Trophoblast cell (in vitro differentiated cells and primary cell): Measurements from ENCODE around the gene ANKAR.

Experiments
- DNase-seq, 2 donors: peaks; one replicate each; pipeline ENCODE4 v3.0.0-alpha.2; 2016
- H2AFZ ChIP-seq: 2 replicates; pipeline ENCODE4 v1.6.1; 2013; ENCODE audit warnings: low read length, moderate library complexity, mild to moderate bottlenecking; ENCODE audit not compliant: insufficient read depth, poor library complexity
- H2AK5ac ChIP-seq: 2 replicates; pipeline ENCODE4 v1.6.1; 2013; ENCODE audit warnings: mild to moderate bottlenecking, low read length
- H2BK120ac ChIP-seq: 2 replicates; pipeline ENCODE4 v1.6.1; 2013; ENCODE audit warnings: low read length, mild to moderate bottlenecking, moderate library complexity; ENCODE audit not compliant: insufficient read depth, poor library complexity
- H2BK12ac ChIP-seq: 2 replicates; pipeline ENCODE4 v1.6.1; 2013; ENCODE audit warnings: mild to moderate bottlenecking, low read length, moderate library complexity
- H2BK5ac ChIP-seq: 2 replicates; pipeline ENCODE4 v1.6.1; 2013; ENCODE audit warnings: low read length, low read depth, moderate library complexity, mild to moderate bottlenecking; ENCODE audit not compliant: poor library complexity
- H3K14ac ChIP-seq: 2 replicates; pipeline ENCODE4 v1.6.1; 2013; ENCODE audit warnings: mild to moderate bottlenecking, low read length
- H3K18ac ChIP-seq: 2 replicates; pipeline ENCODE4 v1.6.1; 2013; ENCODE audit warnings: mild to moderate bottlenecking, low read length
- H3K23ac ChIP-seq: 2 replicates; pipeline ENCODE4 v1.6.1; 2013; ENCODE audit warnings: low read length
- H3K27ac ChIP-seq: 2 replicates; pipeline ENCODE4 v1.5.1; 2013; ENCODE audit warnings: low read depth, mild to moderate bottlenecking, inconsistent platforms, low read length, moderate library complexity
- H3K27me3 ChIP-seq: 2 replicates; pipeline ENCODE4 v1.6.1; 2013; ENCODE audit warnings: inconsistent platforms, mild to moderate bottlenecking, low read length, moderate library complexity; ENCODE audit not compliant: insufficient read depth
- H3K36me3 ChIP-seq, 2 experiments: 1 replicate in 1 of 2; 2 replicates in 1 of 2; pipeline ENCODE4 v1.6.1; 2013; ENCODE audit warnings: low read length in 2 of 2, mild to moderate bottlenecking in 2 of 2, moderate library complexity in 1 of 2; ENCODE audit not compliant: insufficient read depth in 2 of 2, control insufficient read depth in 1 of 2
- H3K4ac ChIP-seq: 2 replicates; pipeline ENCODE4 v1.6.1; 2013; ENCODE audit warnings: low read depth, mild to moderate bottlenecking, low read length, moderate library complexity
- H3K4me1 ChIP-seq, 2 experiments: 1 replicate in 1 of 2; 2 replicates in 1 of 2; pipeline ENCODE4 v1.6.1; 2013; ENCODE audit warnings: low read length in 2 of 2, mild to moderate bottlenecking in 2 of 2, moderate library complexity in 1 of 2; ENCODE audit not compliant: insufficient read depth in 2 of 2, control insufficient read depth in 1 of 2
- H3K4me2 ChIP-seq: 2 replicates; pipeline ENCODE4 v1.6.1; 2013; ENCODE audit warnings: inconsistent platforms, mild to moderate bottlenecking, low read length, moderate library complexity
- H3K4me3 ChIP-seq: 2 replicates; pipeline ENCODE4 v1.5.1; 2013; ENCODE audit warnings: mild to moderate bottlenecking, low read depth, low read length, inconsistent platforms
- H3K79me1 ChIP-seq: one replicate; pipeline ENCODE4 v1.6.1; 2013; ENCODE audit warnings: low read length
- H3K79me2 ChIP-seq: 2 replicates; pipeline ENCODE4 v1.6.1; 2013; ENCODE audit warnings: low read length, mild to moderate bottlenecking; ENCODE audit not compliant: control insufficient read depth, insufficient read depth, poor library complexity
- H3K9ac ChIP-seq: 2 replicates; pipeline ENCODE4 v1.6.1; 2013; ENCODE audit warnings: mild to moderate bottlenecking, low read length
- H3K9me3 ChIP-seq: 2 replicates; pipeline ENCODE4 v1.6.1; 2013; ENCODE audit warnings: low read depth, mild to moderate bottlenecking, control low read depth, inconsistent platforms, low read length; ENCODE audit not compliant: insufficient read depth
- H4K12ac ChIP-seq: 2 replicates; pipeline ENCODE4 v1.6.1; 2013; ENCODE audit warnings: low read depth, mild to moderate bottlenecking, low read length, moderate library complexity
- H4K8ac ChIP-seq: 2 replicates; pipeline ENCODE4 v1.6.1; 2013; ENCODE audit warnings: low read depth, mild to moderate bottlenecking, low read length, moderate library complexity
- H4K91ac ChIP-seq: one replicate; pipeline ENCODE4 v1.6.1; 2013; ENCODE audit warnings: low read depth, mild to moderate bottlenecking, low read length, moderate library complexity
- WGBS: extraction: QIAGEN DNeasy Blood & Tissue Kit; methylation state at CpG from one replicate; pipeline ENCODE4 v1.1.7; 2013; ENCODE audit warnings: missing lambda C conversion rate; ENCODE audit not compliant: insufficient read length, insufficient coverage; ENCODE audit errors: extremely low coverage; 5-methylcytosine and 5-hydroxymethylcytosine counted together

Gene ANKAR

GRCh38 chr2:189660803-189661147, 13.7 kb upstream of the ANKAR start:
- Histone ChIP-seq H3K79me1 (peaks cover 3% of the 10 kb centered on the region), H3K27ac (no peak overlapping the region), H3K79me2 (peaks cover 9% of the 10 kb centered on the region), H3K23ac (no peak overlapping the region), H3K4me1 (peaks cover 2 to 5% of the 10 kb centered on the region in 2 experiments), H2BK5ac (no peak overlapping the region), H2BK12ac (no peak overlapping the region), H3K18ac (no peak overlapping the region), H2BK120ac (no peak overlapping the region), H4K91ac (no peak overlapping the region), H3K27me3 (no peaks in the 10 kb centered on the region), H2AFZ (no peak overlapping the region), H4K8ac (no peak overlapping the region), H3K4me2 (no peak overlapping the region), H2AK5ac (no peak overlapping the region), H3K14ac (no peak overlapping the region), H4K12ac (no peak overlapping the region), H3K9ac (no peak overlapping the region), H3K4ac (no peak overlapping the region), H3K4me3 (no peak overlapping the region), H3K9me3 (no peaks in the 10 kb centered on the region), H3K36me3 (no peaks in the 10 kb centered on the region)
- whole genome bisulfite sequencing = no CpG with 5 or more reads among the region's 4 CpGs
- no peak for DNase-seq

DNA sequence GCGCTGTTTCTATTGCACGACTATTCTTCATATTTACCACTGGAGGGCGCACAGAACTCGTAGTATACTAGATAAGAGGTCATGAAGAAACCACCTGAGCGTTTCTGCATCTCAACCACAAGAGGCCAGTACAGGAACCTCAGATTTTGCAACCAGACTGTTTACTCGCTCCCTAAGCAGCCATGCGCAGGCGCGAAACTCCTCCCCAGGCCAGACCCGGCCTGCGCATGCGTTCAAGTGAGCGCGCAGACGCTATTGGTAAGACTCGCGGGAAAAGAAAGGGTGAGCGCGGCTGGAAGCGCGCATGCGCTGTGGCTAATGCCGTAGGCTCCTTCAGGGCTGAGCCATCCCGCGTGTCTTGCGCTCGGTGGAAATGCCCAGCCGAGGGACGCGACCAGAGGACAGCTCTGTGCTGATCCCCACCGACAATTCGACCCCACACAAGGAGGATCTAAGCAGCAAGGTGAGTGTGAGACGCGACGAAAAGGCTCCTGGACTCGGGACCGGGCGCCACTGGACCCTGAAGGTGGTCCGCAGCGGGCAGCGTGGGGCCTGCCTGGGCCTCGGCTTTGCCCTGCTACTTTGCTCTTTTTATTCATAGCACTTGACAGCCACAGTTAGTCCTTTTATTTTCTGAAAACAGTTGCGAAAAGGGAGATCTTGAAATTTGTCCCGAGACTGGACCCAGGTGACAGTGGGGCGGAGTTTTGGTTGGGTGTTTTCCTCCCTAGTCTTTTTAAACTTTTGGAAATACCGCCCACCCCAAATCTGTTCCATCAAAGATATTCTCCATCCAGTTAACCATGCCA, 13.1 kb upstream of the ANKAR start, which contains the start of gene ASNSD1:
ASNSD1 (plus strand) TSS at position 312 of the 809 bp plus-strand sequence. CDS start 4,674 bp downstream, outside the sequence.
- peak within 1 kb of the TSS; percentile 87 for H3K14ac ChIP-seq
- peak within 1 kb of the TSS; percentile 37 for H2BK5ac ChIP-seq
- H3K27me3 ChIP-seq = no peaks in the 10 kb centered on the region
- no peak within 1 kb of the TSS for H3K23ac ChIP-seq
- peak within 1 kb of the TSS; percentile 96 for H3K4me3 ChIP-seq
- H4K8ac ChIP-seq = peak within 1 kb of the TSS; percentile 85
- no peaks in the 10 kb centered on the region for H3K36me3 ChIP-seq
- H2BK120ac ChIP-seq = peak within 1 kb of the TSS; percentile 72
- H3K9me3 ChIP-seq = no peaks in the 10 kb centered on the region
- no peak within 1 kb of the TSS for H2AK5ac ChIP-seq
- peak within 1 kb of the TSS; percentile 74 for H3K4ac ChIP-seq
- peak within 1 kb of the TSS; percentile 97 for H3K9ac ChIP-seq
- no peak within 1 kb of the TSS for H2BK12ac ChIP-seq
- peak within 1 kb of the TSS; percentile 87 for H4K91ac ChIP-seq
- no CpG with 5 or more reads among the region's 46 CpGs for WGBS
- H3K79me1 ChIP-seq = peaks cover 3% of the 10 kb centered on the region
- peak within 1 kb of the TSS; percentile 90 for H4K12ac ChIP-seq
- H3K4me2 ChIP-seq = peak within 1 kb of the TSS; percentile 67
- peaks cover 9% of the 10 kb centered on the region for H3K79me2 ChIP-seq
- H2AFZ ChIP-seq = peak within 1 kb of the TSS; percentile 92
- DNase-seq = peak; percentile 100
- H3K18ac ChIP-seq = peak within 1 kb of the TSS; percentile 93
- H3K4me1 ChIP-seq = peaks cover 2 to 5% of the 10 kb centered on the region in 2 experiments
- no peak within 1 kb of the TSS for H3K27ac ChIP-seq

GRCh38 chr2:189661957-189662321, 12.5 kb upstream of the ANKAR start:
- Histone ChIP-seq H3K9ac (peak overlapping the region; percentile 97), H3K4me2 (peak overlapping the region; percentile 67), H4K8ac (no peak overlapping the region), H4K91ac (no peak overlapping the region), H2BK120ac (no peak overlapping the region), H2BK12ac (no peak overlapping the region), H3K23ac (no peak overlapping the region), H3K79me1 (peaks cover 3% of the 10 kb centered on the region), H3K9me3 (no peaks in the 10 kb centered on the region), H4K12ac (no peak overlapping the region), H2AFZ (no peak overlapping the region), H3K4ac (peak overlapping the region; percentile 74), H3K27ac (no peak overlapping the region), H3K27me3 (no peaks in the 10 kb centered on the region), H2BK5ac (no peak overlapping the region), H3K14ac (peak overlapping the region; percentile 29), H3K4me3 (peak overlapping the region; percentile 96), H3K18ac (no peak overlapping the region), H3K4me1 (peaks cover 2 to 5% of the 10 kb centered on the region in 2 experiments), H3K79me2 (peaks cover 9% of the 10 kb centered on the region), H3K36me3 (no peaks in the 10 kb centered on the region), H2AK5ac (no peak overlapping the region)
- WGBS = no CpG with 5 or more reads among the region's 9 CpGs
- DNase-seq = no peak

DNA sequence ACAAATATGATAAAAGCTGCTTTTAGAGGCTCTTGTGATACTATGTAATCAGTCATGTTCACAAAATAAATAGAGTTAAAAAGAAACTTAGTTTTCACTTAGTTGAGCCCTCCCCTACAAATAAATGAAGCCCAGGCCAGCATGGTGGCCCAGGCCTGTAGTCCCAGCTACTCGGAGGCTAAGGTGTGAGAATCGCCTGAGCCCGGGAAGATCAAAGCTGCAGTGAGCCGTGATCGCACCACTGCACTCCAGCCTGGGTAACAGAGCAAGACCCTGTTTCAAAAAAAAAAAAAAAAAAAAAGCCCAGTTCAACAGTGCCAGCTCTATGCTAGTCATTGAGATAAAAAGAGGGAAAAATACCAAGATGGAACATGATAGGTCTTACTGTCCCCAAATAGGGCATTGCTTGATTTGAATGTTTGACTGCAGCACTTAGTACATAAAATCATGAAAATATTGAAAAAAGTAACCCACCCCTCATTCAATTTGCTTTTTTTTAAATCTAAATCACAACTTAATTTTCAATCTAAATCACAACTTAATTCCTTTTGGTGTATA, 11.7 kb upstream of the ANKAR start:
- Histone ChIP-seq H3K4me2 (peak overlapping the region; percentile 67), H3K18ac (no peak overlapping the region), H2BK12ac (no peak overlapping the region), H4K12ac (no peak overlapping the region), H3K79me2 (peaks cover 9% of the 10 kb centered on the region), H3K4me3 (no peak overlapping the region), H3K36me3 (peaks cover 0 to 5% of the 10 kb centered on the region in 2 experiments), H3K4ac (peak overlapping the region; percentile 71), H3K23ac (no peak overlapping the region), H3K9me3 (no peaks in the 10 kb centered on the region), H2BK5ac (no peak overlapping the region), H2AK5ac (no peak overlapping the region), H3K9ac (no peak overlapping the region), H2AFZ (no peak overlapping the region), H3K27me3 (no peaks in the 10 kb centered on the region), H4K8ac (no peak overlapping the region), H2BK120ac (no peak overlapping the region), H3K79me1 (peaks cover 3% of the 10 kb centered on the region), H3K27ac (no peak overlapping the region), H3K4me1 (peaks cover 2 to 4% of the 10 kb centered on the region in 2 experiments), H3K14ac (no peak overlapping the region), H4K91ac (no peak overlapping the region)
- no CpG with 5 or more reads among the region's 5 CpGs for WGBS
- DNase-seq = no peak
